ENCODE measurements around the gene DNAJC7. TPM values are rescaled to one million over a fixed set of nuclear protein-coding genes. Genes with fewer than 3 reads are reported as not detected.
A peak's percentile ranks its signal among the peaks of the same experiment; 100 is the strongest.
"Not testable (repeated sequence)": the region's sequence is repeated elsewhere in the genome, so short reads cannot be mapped to it uniquely, and the experiment has no call there.

DNAJC7 gene
- polyA plus RNA-seq, 3 donors, result 43.8 to 86.1 (median 65.2) TPM

DNA sequence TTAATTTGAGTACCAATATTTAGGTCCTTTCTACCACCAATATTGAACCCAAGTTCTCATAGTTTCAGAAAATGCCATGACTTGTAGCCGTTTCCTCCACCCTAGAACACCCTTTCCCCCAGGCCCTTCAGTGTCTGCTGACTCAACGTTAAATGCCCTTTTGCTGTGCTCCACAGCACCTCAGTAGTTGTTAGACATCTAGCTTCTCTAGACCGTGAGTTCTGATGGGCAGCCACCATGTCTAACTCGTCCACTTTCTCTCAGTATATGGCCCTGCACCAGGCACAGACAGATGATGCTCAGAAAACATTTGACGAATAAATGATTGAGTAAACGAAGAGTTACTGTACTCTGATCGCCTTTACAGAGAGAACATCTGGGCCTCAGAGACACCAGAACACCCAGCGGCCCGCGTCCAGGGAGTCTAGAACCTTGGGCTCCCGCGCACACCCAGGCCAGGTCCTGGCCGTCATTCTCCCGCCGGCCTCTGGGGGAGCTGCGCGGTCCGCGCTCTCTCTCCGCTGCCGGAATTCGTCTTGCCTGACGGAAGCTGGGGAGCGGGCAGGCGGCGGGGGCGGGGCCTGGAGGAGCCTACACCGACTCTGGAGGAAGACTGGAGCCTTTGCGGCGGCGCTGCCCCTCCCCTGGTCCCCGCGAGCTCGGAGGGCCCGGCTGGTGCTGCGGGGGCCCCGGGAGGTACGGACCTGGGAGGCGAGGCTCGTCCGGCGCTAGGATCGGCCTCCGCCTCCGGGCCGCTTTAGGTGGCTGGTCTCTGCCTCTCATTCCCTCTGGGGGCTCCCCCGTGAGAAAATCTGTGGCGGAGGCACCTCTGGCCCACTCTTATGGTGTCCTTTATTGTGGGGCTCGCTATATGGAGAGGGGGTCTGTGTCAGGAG is 2.5 kb upstream of the DNAJC7 start, which contains the start of gene NKIRAS2:
Gene NKIRAS2, plus strand, starts transcription at position 582 of the 896 bp plus-strand sequence. CDS start 1,488 bp downstream, outside the sequence.
- peak within 1 kb of the TSS; percentile 7 for H3K27ac ChIP-seq (ENCODE audit: low read depth, low read length)
- WGBS, 3 donors, result 6 to 8% (median 7%) methylated on average over 40 to 49 of the region's 49 CpGs

DNA sequence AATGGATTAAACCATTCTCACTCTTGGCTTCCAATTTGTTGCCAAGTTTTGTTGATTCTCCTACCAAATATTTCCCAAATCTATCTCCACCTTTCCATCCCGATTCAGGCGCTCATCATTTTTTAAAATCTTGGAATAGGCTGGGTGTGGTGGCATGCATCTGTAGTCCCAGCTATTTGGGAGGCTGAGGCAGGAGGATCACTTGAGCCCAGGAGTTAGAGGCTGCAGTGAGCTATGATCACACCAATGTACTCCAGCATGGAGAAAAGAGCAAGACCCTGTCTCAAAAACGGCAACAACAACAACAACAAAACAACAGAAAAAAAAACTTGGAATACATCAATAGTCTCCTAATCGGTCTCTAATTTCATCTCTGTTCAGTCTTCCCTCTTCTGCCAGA is 1.7 kb upstream of the DNAJC7 start:
- no peak overlapping the region for H3K27ac ChIP-seq (ENCODE audit: low read depth, low read length)
- WGBS, 3 donors, result 90 to 93% (median 91%) methylated on average over 4 of the region's 4 CpGs

DNA sequence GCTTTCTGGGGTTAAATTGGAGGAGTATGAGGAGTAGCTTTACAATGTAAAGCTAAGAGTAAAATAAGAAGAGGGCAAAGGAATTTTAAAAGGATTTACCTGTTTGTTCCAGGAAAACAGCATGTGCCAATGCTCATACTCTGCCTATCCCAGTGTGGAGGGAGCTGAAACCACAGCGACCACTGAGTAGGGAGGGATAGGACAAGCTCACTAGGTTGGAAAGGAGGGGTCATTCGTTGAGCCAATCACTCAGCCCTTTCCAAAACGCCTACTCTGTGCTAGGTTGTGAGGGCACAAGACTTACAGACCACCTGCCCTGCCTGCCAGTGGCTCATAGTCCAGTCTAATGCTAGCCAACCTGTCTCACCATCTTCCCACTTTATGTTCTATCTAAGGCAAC is 1.1 kb upstream of the DNAJC7 start:
- no peak overlapping the region for H3K27ac ChIP-seq (ENCODE audit: low read depth, low read length)
- 35 to 41% (median 38%) methylated on average over 3 of the region's 3 CpGs for WGBS, 3 donors

DNA sequence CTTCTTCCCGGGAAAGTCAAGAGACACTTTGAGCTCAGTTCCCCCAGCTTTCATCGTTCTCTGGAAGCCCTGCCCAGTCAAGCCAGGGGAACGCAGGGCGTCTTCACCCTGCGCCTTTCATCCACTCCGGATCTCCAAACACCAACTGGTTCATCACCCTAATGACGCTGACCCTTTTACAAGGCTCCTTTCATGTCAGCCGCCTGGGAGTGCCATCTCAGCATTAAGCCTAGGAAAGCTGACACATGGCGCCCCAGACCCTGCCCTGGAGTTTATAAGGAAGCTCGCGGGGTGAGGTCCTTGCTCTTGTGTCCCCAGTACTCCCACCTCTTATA is 594 bp upstream of the DNAJC7 start:
- 4 to 9% (median 6%) methylated on average over 11 of the region's 11 CpGs for WGBS, 3 donors
- peak overlapping the region; percentile 11 for H3K27ac ChIP-seq (ENCODE audit: low read depth, low read length)

DNA sequence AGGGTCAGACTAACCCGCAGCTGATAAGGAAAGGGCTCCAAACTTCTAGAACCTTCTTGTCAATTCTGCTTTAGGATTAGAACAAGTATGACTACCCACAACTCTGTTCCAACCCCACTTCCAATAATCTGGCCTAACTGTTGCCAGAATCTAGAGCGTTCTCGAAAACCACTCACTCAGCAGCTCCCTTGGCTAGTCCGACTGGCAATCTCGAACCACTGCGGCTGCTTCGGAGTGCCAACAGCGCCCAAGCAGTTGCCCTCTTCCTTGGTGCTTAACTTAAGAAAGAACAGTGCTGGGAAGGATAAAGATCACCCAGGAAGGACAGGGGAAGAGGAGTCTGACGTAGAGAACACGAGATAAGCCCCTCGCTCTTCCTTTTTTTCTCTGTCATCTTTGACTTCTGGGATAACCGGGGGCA is 818 bp downstream of the DNAJC7 start:
- WGBS, 3 donors, result 2 to 6% (median 5%) methylated on average over 12 of the region's 12 CpGs
- H3K27ac ChIP-seq (ENCODE audit: low read depth, low read length), result no peak overlapping the region

DNA sequence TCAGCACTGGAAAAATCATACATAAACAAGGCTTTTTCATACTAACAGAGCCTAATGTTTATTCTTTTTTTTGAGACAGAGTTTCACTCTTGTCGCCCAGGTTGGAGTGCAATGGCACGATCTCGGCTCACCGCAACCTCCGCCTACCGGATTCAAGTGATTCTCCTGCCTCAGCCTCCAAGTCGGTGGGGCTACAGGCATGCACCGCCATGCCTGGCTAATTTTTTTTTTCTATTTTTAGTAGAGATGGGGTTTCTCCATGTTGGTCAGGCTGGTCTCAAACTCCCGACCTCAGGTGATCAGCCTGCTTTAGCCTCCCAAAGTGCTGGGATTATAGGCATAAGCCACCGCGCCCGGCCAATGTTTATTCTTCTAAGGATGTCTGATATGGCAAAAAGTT is 3.5 kb downstream of the DNAJC7 start:
- 81 to 94% (median 93%) methylated on average over 12 of the region's 12 CpGs for WGBS, 3 donors
- H3K27ac ChIP-seq (ENCODE audit: low read depth, low read length), result not testable (repeated sequence)

DNA sequence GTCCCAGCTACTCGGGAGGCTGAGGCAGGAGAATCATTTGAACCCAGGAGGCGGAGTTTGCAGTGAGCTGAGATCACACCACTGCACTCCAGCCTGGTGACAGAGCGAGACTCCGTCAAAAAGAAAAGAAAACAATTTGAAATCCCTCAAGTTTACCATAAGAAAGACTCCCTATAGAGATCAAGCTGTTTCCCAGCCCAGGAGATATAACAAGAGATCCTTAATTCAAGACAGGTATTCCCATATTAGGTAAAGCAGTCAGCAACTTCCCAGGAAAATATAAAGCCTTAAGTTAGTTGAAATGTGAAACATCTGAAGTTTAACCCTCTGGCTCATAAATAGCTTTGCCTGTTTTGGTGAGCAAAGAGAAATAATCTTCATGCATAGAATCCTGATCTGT is 4.9 kb downstream of the DNAJC7 start:
- not testable (repeated sequence) for H3K27ac ChIP-seq (ENCODE audit: low read depth, low read length)
- WGBS, 3 donors, result 83 to 84% (median 84%) methylated on average over 4 of the region's 4 CpGs

DNA sequence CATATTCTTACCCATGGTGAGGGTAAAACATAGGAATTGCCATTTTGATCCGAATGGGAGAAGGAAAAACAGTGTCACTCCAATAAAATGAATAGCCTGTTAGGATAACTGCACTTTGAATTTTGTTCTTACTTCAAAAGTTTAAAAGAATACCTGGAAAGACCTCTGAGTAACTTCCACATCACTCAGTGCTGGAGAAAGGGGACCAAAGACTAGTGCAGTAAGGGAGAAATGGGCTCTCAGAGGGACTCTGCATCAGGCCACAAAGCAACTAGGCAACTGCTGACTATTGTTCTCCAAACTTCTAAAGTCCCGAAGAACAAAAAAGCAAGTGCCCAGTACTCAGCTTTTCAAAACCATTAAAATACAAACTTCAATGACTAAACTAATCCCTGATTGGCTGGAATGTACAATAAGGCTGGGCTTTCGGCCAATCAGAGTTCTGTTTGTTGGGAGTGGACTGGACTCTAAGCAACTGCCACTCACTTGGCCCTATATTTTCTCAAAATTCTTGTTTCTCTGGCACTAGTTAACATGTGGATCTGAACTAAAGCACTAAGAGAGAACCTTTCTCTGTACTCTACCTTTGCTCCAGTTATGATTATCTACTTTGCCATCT is 6.2 kb downstream of the DNAJC7 start:
- no peak overlapping the region for H3K27ac ChIP-seq (ENCODE audit: low read depth, low read length)
- WGBS, 3 donors, result 93 to 94% (median 94%) methylated on average over 3 of the region's 3 CpGs

DNA sequence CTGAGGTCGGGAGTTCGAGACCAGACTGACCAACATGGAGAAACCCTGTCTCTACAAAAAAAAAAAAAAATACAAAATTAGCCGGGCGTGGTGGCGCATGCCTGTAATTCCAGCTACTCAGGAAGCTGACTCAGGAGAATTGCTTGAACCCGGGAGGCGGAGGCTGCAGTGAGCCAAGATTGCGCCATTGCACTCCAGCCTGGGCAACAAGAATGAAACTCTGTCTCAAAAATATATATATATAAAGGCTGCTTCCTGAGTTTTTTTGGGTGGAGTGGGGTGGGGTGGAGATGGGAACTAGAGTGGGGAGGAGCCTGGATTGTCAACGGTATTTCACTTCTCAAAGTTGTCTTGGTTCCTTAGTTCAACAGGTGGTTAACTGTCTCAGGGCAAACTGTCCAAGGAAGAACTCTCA is 7.0 kb downstream of the DNAJC7 start:
- WGBS, 3 donors, result 29 to 67% (median 37%) methylated on average over 9 of the region's 9 CpGs
- not testable (repeated sequence) for H3K27ac ChIP-seq (ENCODE audit: low read depth, low read length)

DNA sequence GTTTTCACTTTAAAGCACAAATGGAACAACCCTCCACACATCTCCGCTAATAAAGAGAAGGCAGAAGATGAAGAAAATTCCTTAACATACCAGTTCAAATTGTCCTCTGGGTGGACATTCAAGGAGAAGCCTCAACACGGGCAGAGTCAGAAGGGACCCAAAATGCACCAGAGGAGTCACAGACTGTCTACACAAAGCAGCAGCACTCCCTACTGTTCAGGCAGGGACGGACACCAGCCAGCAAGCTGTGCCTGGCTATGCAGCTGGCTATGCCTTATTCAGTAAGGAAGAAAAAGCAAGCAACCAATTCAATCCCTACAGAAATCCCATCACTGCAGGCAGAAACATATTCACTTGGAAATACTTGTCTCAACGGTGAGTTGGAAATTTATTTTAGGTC is 8.1 kb downstream of the DNAJC7 start:
- H3K27ac ChIP-seq (ENCODE audit: low read depth, low read length), result no peak overlapping the region
- WGBS, 3 donors, result 70 to 80% (median 72%) methylated on average over 4 of the region's 4 CpGs

DNA sequence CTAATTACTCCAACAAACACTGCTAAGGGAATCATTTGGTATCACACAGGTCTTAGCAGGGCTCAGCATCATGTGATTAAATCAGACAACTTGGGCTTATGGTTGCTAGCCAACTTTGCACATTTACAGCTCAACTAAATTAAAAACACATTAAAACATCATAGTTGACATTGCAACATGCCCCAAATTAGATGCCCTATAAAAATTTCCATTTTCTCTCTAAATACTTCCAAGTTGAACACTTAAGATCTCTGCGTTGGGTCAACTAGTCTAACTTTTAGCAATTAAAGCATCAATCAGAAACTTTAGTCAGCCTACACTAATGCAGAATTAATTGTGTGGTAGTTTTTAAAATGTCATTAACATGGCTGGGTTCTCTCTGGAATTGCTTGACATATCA is 12.1 kb downstream of the DNAJC7 start:
- WGBS, 3 donors, result 79 to 87% (median 80%) methylated on average over 1 of the region's 1 CpG
- H3K27ac ChIP-seq (ENCODE audit: low read depth, low read length), result no peak overlapping the region

DNA sequence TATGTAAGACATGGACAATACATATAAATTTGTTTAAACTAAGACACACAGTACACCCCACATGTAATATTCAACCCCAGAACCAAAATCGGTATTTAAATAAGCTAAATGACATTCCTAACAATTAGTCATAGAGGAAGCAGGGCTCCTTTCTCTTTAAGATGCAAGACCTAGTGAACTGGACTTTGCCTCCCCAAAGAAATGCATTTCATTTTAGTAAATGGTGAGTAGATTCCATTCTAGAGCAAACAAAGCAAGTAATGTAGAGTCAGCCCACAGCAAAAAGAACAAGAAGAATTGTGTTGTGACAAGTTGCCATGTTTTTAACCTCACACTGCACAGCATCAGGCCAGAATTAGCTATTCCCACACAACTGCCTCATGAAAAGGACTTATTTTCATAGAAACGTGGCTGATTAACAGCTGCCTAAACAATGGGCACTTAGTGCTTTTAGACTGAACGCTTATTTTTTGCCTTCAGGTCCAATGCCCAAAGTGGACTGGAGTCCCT is 14.4 kb downstream of the DNAJC7 start:
- WGBS, 3 donors, result 44 to 88% (median 75%) methylated on average over 3 of the region's 3 CpGs
- H3K27ac ChIP-seq (ENCODE audit: low read depth, low read length), result no peak overlapping the region

DNA sequence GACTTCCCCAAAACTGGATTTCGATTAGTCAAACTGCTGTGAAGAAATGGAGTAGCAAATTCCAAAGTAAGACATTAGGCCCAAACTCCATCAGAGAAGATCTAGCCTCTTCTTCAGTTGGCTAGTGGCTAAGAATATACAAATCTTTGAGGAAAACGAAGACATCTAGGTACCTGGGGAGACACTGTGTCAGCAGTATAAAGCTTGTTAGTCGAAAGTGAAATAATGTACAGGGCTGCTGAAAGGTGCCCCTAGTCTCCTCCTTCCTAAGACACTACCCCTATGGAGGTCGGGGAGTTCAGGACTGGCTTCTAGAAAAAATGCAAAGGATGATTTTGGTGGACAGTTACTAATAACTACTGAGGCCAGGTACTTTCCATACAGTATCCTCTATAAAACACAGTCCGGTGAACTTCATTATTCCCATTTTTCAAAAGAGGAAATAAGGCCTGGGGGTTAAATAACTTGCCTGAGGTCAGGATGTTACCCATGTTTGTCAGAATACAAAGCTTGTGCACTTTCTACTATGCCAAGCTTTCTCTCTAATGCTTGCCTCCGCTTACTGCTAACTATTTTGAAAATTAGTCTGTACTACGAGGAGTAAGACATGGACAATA is 15.0 kb downstream of the DNAJC7 start:
- H3K27ac ChIP-seq (ENCODE audit: low read depth, low read length), result no peak overlapping the region
- 82 to 85% (median 84%) methylated on average over 7 of the region's 7 CpGs for WGBS, 3 donors

DNA sequence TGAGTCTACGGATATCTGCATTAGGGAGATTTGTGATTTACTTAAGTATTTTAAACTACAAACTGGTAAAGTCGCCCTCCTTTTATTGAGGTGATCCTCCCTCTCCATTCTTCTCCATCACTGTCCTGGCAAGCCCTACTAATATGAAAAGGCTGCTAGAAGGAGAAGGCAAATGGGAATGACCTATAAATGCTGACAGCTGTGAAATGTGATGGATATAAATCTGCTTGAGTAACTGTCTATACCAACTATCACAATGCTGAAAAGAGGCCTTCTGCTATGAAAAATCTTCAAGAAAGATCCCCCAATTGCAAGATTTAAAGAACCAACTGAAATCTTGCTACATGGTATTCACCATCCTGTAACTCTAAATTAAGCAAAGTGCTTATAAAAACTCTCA is 15.5 kb downstream of the DNAJC7 start:
- H3K27ac ChIP-seq (ENCODE audit: low read depth, low read length), result no peak overlapping the region
- WGBS, 3 donors, result 91 to 95% (median 91%) methylated on average over 2 of the region's 2 CpGs

DNA sequence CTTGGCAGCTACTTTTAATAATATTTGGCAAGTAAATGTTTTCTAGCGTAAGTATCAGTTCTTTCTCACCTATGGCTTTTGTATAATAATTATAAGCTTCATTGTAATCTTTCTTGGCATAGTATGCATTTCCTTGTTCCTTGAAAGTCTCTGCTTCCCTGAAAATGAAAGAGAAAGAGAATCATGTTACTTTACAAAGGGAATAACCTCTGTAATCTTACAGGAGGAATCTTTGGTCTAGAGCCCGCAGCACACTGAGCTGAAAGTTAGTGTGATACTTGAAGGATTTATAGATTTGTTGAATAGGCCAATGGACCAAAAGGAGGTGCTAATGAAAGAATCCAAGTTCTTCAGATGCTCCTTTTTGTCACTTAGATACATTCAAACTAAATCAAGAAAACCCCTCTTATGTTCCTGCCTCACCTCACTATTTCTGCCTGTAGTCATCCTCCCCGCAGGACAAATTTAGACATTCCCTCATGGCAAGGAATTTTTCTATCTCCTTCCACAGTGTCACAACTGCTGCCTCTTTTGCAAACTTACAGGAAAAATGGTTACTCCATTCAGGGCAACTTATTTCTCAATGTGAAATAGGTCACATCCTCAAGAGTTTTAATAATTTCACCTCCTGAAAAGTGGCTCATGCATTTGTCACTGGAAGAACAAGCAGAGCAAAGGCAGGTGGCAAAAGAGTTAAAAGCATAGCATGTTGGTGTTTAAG is 16.7 kb downstream of the DNAJC7 start:
- H3K27ac ChIP-seq (ENCODE audit: low read depth, low read length), result no peak overlapping the region
- 71 to 79% (median 75%) methylated on average over 3 of the region's 3 CpGs for WGBS, 3 donors

DNA sequence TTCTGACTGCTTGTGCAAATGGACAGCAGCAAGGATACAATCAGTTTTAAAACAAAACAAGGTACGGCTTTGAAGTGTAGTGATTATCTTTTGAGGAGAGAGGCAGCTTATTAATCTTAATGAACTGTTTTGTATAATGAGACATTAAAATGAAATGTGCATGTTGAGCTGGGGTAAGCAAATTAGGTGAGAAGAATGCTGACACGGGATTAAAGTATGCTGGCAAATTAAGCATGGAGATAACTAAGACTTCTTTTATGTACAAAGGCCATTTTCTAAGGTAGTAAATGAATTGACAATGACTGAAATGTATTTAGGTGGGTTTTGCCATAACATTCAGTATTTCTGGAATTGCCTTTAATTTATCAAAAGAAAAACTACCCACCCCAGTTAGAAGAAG is 18.7 kb downstream of the DNAJC7 start:
- H3K27ac ChIP-seq (ENCODE audit: low read depth, low read length), result no peak overlapping the region
- 29 to 45% (median 41%) methylated on average over 2 of the region's 2 CpGs for WGBS, 3 donors

DNA sequence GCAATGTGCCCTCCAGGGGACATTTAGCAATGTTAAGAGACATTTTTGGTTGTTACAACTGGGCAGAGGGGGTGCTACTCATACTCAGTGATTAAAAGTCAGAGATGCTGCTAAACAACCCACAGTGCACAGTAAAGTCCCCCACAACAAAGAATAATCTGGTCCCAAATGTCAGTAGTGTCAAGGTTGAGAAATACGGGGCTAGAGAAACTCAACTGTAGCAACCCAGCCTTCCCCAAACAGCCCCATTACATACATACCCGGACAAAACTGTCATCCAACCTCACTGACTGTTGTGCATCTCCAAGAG is 20.4 kb downstream of the DNAJC7 start:
- H3K27ac ChIP-seq (ENCODE audit: low read depth, low read length), result no peak overlapping the region
- 87 to 91% (median 91%) methylated on average over 2 of the region's 2 CpGs for WGBS, 3 donors

DNA sequence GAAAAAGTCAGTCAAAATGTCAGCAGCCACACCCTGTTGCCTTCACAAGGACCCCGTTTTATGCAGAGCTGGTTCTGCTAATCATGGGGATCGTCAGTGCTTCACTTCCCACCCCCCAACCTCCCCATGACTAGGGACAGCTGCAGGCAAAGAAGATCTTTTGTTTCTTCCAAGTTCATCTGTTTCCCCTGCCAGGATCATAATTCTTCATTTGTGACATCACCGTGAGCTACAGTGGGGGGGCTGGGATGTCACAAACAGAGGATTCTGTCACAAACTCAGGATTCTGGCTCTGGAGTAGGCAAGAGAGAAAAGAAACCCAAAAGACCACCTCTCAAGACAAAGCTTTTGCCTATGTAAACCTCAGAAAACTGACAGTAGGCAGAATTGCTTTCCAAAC is 24.7 kb downstream of the DNAJC7 start:
- no peak overlapping the region for H3K27ac ChIP-seq (ENCODE audit: low read depth, low read length)

More for the DNA sequence above, 24.7 kb downstream of the DNAJC7 start:
- WGBS, 3 donors, result 71 to 87% (median 78%) methylated on average over 3 of the region's 3 CpGs
